OCI-LY1 (cell line): Measurements from ENCODE around the gene ERG28.

Experiments
- EZH2 ChIP-seq: fragments of 200-600 bp; sonication (generic), shearing (Covaris generic); IDR thresholded peaks from 2 replicates; pipeline ENCODE4 v1.8.0; 2017; ENCODE audit warnings: borderline replicate concordance, mixed run types, mild to moderate bottlenecking, antibody characterized with exemption, low read length, moderate library complexity, mixed read lengths
- TF ChIP-seq, protein P1 (sequence below): fragments of 200-600 bp; sonication (generic), shearing (Covaris generic); IDR thresholded peaks from 2 replicates; pipeline ENCODE4 v1.5.1; 2017; ENCODE audit warnings: mild to moderate bottlenecking, antibody characterized with exemption, low read length, moderate library complexity, mixed read lengths

DNA sequence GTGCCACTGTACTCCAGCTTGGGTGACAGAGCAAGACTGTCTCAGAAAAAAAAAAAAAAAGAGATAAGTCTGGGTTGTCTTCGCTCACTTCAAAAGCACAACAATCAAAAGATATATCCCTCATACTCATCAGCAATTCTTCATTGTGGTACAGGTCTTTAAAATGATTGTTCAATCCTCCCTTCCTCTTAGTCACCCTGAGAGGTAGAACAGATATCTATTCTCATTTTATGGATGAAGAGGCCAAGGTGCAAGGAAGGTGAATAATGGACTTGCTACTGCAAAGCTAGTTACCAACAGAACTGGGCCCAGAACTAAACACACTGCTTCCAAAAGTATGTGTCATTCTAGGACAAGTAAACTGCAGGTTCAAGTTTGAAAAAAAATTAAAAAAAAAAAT lies 7.1 kb downstream of the ERG28 start:
- TF ChIP-seq, protein P1, sequence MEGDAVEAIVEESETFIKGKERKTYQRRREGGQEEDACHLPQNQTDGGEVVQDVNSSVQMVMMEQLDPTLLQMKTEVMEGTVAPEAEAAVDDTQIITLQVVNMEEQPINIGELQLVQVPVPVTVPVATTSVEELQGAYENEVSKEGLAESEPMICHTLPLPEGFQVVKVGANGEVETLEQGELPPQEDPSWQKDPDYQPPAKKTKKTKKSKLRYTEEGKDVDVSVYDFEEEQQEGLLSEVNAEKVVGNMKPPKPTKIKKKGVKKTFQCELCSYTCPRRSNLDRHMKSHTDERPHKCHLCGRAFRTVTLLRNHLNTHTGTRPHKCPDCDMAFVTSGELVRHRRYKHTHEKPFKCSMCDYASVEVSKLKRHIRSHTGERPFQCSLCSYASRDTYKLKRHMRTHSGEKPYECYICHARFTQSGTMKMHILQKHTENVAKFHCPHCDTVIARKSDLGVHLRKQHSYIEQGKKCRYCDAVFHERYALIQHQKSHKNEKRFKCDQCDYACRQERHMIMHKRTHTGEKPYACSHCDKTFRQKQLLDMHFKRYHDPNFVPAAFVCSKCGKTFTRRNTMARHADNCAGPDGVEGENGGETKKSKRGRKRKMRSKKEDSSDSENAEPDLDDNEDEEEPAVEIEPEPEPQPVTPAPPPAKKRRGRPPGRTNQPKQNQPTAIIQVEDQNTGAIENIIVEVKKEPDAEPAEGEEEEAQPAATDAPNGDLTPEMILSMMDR, result no peak
- no peak for TF ChIP-seq EZH2
